Adrenal gland (tissue), 12 donors: ENCODE results near the gene PHKA2. TPM values are rescaled to one million over a fixed set of nuclear protein-coding genes. Genes with fewer than 3 reads are reported as not detected.

Experiments
- DNase-seq, 7 donors: peaks; one replicate each; pipeline ENCODE4 v3.0.0-alpha.2; 2019 to 2020
- H3K27ac ChIP-seq, 5 donors: fragments of 200-600 bp; sonication (generic) in 4 of 5; 1 replicate in 3 of 5; 2 replicates in 2 of 5; pipeline versions ENCODE4 v1.5.1 to v1.8.0; 2016 to 2020; ENCODE audit warnings: mild to moderate bottlenecking in 1 of 5
- H3K27me3 ChIP-seq: fragments of 200-600 bp; 2 replicates; pipeline ENCODE4 v1.8.0; 2021
- H3K36me3 ChIP-seq, 2 donors: fragments of 200-600 bp; replicated peaks in 1 of 2; 1 replicate in 1 of 2; 2 replicates in 1 of 2; pipeline versions ENCODE4 v1.5.1 to v1.8.0; 2018 to 2022
- H3K4me1 ChIP-seq, 2 donors: fragments of 200-600 bp; replicated peaks in 1 of 2; 1 replicate in 1 of 2; 2 replicates in 1 of 2; pipeline versions ENCODE4 v1.5.1 to v1.8.0; 2018 to 2021
- H3K4me3 ChIP-seq, 4 donors: fragments of 200-600 bp; sonication (generic) in 3 of 4; one replicate each; pipeline ENCODE4 v1.5.1; 2016 to 2018
- H3K9me3 ChIP-seq, 3 donors: fragments of 200-600 bp; sonication (generic) in 1 of 3; replicated peaks in 1 of 3; 1 replicate in 2 of 3; 2 replicates in 1 of 3; pipeline versions ENCODE4 v1.5.1 to v1.8.0; 2016 to 2021
- POLR2A ChIP-seq, 2 donors: fragments of 450-650 bp; IDR thresholded peaks; one replicate each; pipeline ENCODE4 v1.6.1; 2017; ENCODE audit warnings: antibody characterized with exemption in 2 of 2, mild to moderate bottlenecking in 2 of 2, moderate library complexity in 1 of 2
- WGBS, 4 donors: extraction: QIAGEN DNeasy Blood & Tissue Kit in 2 of 4; methylation state at CpG; one replicate each; pipeline versions ENCODE4 v1.1.5 to v1.1.7; 2013 to 2017; 5-methylcytosine and 5-hydroxymethylcytosine counted together
- intact Hi-C, 2 donors: fragments of 100-400 bp; cut with DNase I; formaldehyde crosslinking; loops; one replicate each; pipeline versions ENCODE4 v1.14.1 to v1.15.0; 2022 to 2023
- polyA plus RNA-seq, 3 donors: library from polyadenylated mRNA; stranded (reverse); fragments of 200-250 nt in 2 of 3; fragments of 350-450 nt in 1 of 3; fragmentation: Illumina TruSeq in 1 of 3; extraction: RNeasy Lipid Tissue Mini Kit (QIAGEN cat#74804) in 1 of 3; gene quantifications; one replicate each; pipeline ENCODE4 v1.2.3, GENCODE V29; 2013 to 2014
- total RNA-seq, 9 donors: library from RNA; depleted of rRNA in 4 of 9; stranded (reverse); fragments of >200 nt in 4 of 9; fragments of 120-200 nt in 1 of 9; fragmentation: NEBNext Ultra II Directional in 1 of 9; extraction: Animal tissue kit (Norgen Biotek cat#: 25700) in 1 of 9; gene quantifications; one replicate each; pipeline versions ENCODE4 v1.1.0 to v1.2.4, GENCODE V29; 2013 to 2023
- TF ChIP-seq, protein P1 (sequence below), 6 experiments: fragments of 450-650 bp in 4 of 6; fragments of 200-600 bp in 2 of 6; sonication (generic) in 1 of 6; IDR thresholded peaks; 1 replicate in 5 of 6; 2 replicates in 1 of 6; pipeline versions ENCODE4 v1.5.1 to v1.8.0; 2016 to 2021; ENCODE audit warnings: antibody characterized with exemption in 6 of 6, mild to moderate bottlenecking in 2 of 6, moderate library complexity in 1 of 6
- donor health status: healthy with polysubstance abuse.
- donor health status: Bipolar disorder and iron deficiency.
- donor health status: DM: yes; HTN: yes; CAD: no.
- donor health status: DM: no; HTN: no; CAD: no.
- donor health status: DM: no; HTN: no; CAD: no.
- donor health status: DM: yes; HTN: yes; CAD: no.

PHKA2 gene
- total and polyA plus RNA-seq, 12 donors, result 11.7 to 63.8 (median 27.8) TPM

DNA sequence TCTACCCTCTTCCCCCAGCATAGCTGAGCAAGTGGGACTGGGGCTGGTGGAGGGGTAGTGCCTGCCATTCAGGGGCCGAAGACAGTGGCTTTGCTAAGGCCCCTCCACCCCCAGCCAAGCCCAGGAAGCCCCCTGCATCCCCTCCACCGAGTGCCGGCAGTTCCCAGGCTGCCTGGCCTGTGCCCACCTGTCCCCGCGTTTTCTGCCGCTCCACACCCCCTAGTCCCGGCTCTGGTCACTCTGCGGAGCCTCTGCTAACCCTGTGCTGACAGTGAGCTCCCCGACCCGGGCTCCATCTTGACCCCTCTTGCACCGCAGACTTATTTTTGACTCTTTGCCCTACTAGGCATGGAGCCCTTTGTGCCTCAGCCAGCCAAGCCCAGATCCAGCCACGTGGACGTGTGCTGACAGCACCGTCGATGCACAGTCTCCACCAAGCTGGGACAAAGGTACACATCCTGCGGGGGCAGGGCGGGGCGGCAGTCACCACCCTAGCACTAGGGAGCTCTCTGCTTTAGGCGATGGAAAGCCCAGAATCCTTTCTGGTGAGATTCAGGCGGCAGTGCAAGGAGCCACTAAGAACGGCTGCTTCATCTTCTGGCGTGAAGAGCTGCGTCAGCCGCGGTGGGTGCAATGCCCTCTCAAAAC lies 96.6 kb downstream of the PHKA2 start:
- no peak for TF ChIP-seq POLR2A (IDR thresholded peaks at IDR 0.05)
- TF ChIP-seq, protein P1, sequence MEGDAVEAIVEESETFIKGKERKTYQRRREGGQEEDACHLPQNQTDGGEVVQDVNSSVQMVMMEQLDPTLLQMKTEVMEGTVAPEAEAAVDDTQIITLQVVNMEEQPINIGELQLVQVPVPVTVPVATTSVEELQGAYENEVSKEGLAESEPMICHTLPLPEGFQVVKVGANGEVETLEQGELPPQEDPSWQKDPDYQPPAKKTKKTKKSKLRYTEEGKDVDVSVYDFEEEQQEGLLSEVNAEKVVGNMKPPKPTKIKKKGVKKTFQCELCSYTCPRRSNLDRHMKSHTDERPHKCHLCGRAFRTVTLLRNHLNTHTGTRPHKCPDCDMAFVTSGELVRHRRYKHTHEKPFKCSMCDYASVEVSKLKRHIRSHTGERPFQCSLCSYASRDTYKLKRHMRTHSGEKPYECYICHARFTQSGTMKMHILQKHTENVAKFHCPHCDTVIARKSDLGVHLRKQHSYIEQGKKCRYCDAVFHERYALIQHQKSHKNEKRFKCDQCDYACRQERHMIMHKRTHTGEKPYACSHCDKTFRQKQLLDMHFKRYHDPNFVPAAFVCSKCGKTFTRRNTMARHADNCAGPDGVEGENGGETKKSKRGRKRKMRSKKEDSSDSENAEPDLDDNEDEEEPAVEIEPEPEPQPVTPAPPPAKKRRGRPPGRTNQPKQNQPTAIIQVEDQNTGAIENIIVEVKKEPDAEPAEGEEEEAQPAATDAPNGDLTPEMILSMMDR (IDR thresholded peaks at IDR 0.05), result no peak
- Histone ChIP-seq H3K27ac (peak overlapping the region in 4 of 5 donors; percentile 81 to 93 (median 86)), H3K4me1 (peaks cover 14 to 17% of the 10 kb centered on the region in 2 donors), H3K27me3 (no peaks in the 10 kb centered on the region), H3K9me3 (no peaks in the 10 kb centered on the region), H3K4me3 (peak overlapping the region in 1 of 4 donors; percentile 52), H3K36me3 (no peaks in the 10 kb centered on the region)
- DNase-seq, result peak in 2 of 7 donors; percentile 28 to 42
- intact Hi-C loops, result no loop called here
- WGBS, 4 donors, result 33 to 51% (median 42%) methylated on average over 17 to 25 of the region's 25 CpGs; no CpG with 5 or more reads in 1 of the 4 donors

DNA sequence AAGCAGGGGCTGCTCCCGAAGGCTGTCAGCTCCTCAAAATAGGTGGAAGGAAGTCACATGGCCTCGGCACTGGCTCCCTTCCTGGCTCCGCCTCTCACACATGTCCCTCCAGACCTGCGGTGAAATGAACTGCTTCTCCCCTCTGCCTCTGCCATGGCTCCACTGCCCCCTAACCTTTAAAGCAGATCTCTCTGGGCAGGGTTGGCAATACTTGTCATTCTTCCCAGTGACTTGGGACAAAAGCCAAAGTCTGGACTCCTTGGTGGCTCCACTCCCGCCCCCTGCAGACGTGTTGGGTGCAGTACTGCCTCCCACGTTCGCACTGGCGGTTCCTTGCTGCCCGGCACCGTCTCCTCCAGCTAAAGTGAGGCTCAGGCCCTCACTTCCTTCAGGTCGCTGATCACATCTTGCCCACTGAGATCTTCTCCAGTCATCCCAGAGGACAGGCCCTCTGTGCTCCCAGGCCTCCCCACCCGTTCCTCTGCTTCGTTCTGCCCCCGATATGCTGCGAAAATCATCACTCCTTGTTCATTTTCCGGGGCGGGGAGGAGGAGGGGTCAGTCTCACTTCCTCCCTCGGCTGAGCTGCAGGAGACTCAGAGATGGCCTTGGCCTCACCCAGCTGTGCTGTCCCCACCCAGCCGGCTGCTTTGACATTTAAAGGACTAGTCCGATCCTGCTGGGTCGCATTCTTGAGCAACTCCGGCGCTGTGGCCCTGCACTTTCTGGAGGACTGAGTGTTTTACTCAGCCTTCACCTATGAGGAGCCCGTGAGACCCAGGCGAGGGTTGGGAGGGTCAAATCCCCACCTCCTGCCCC lies 97.4 kb downstream of the PHKA2 start:
- H3K9me3 ChIP-seq, result no peaks in the 10 kb centered on the region
- peak; percentile 73 to 95 (median 89) for DNase-seq
- no peaks in the 10 kb centered on the region for H3K36me3 ChIP-seq
- peaks cover 14 to 17% of the 10 kb centered on the region in 2 donors for H3K4me1 ChIP-seq
- H3K27ac ChIP-seq, result peak overlapping the region; percentile 57 to 93 (median 83)
- TF ChIP-seq, protein P1 (IDR thresholded peaks at IDR 0.05), result peak; percentile 31 to 73 (median 64)
- peak in 1 of 2 donors; percentile 53 for TF ChIP-seq POLR2A (IDR thresholded peaks at IDR 0.05)
- H3K4me3 ChIP-seq, result peak overlapping the region in 2 of 4 donors; percentile 6 to 52
- 0 to 34% (median 12%) methylated on average over 8 to 26 of the region's 26 CpGs for WGBS, 4 donors
- intact Hi-C loops, result no loop called here
- no peaks in the 10 kb centered on the region for H3K27me3 ChIP-seq

DNA sequence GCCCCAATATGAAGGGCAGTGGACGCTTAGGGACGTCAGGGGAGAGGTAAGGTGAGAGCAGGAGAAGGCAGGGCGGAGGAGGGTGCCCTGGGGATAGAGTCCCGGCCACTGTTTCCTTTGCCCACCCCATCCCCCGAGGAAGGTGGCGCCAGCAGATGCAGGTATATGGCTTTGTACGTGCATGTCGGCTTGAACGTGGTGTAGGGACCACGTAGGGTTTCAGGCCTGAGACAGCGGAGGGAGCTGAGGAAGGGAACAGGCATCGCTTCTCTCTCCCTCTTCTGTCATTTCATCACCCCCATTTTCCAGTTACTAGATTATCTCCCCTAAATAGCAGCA lies 97.9 kb downstream of the PHKA2 start:
- H3K9me3 ChIP-seq, result no peaks in the 10 kb centered on the region
- H3K27me3 ChIP-seq, result no peaks in the 10 kb centered on the region
- no peak for DNase-seq
- H3K27ac ChIP-seq, result peak overlapping the region; percentile 57 to 93 (median 83)
- 3 to 37% (median 18%) methylated on average over 11 to 12 of the region's 12 CpGs for WGBS, 4 donors
- intact Hi-C loops, result no loop called here
- H3K36me3 ChIP-seq, result no peaks in the 10 kb centered on the region
- H3K4me3 ChIP-seq, result peak overlapping the region in 1 of 4 donors; percentile 52
- TF ChIP-seq POLR2A (IDR thresholded peaks at IDR 0.05), result no peak
- TF ChIP-seq, protein P1 (IDR thresholded peaks at IDR 0.05), result no peak
- peaks cover 14 to 17% of the 10 kb centered on the region in 2 donors for H3K4me1 ChIP-seq

- TF ChIP-seq POLR2A (IDR thresholded peaks at IDR 0.05), result peak in 1 of 2 donors; percentile 46
- TF ChIP-seq, protein P1 (IDR thresholded peaks at IDR 0.05), result peak in 4 of 6 experiments; percentile 4 to 32 (median 12)
- no peaks in the 10 kb centered on the region for H3K27me3 ChIP-seq
- H3K27ac ChIP-seq, result peak overlapping the region; percentile 57 to 93 (median 83)
- peaks cover 14 to 17% of the 10 kb centered on the region in 2 donors for H3K4me1 ChIP-seq
- no peaks in the 10 kb centered on the region for H3K9me3 ChIP-seq
- peak overlapping the region in 1 of 4 donors; percentile 52 for H3K4me3 ChIP-seq
- H3K36me3 ChIP-seq, result no peaks in the 10 kb centered on the region
- 16 to 46% (median 34%) methylated on average over 7 to 8 of the region's 8 CpGs for WGBS, 4 donors
- peak in 4 of 7 donors; percentile 25 to 61 (median 48) for DNase-seq
- intact Hi-C loops, result no loop called here
Observed at GRCh38 chrX:18885328-18886004, 98.4 kb downstream of the PHKA2 start.
